Measurements from ENCODE around the gene CPVL.

GRCh38 chr7:29106669-29106988 is 39.7 kb downstream of the CPVL start:
- no peak for TF ChIP-seq CTCF (IDR thresholded peaks at IDR 0.05)
- TF ChIP-seq POLR2A (IDR thresholded peaks at IDR 0.05): no peak

Data from esophagus squamous epithelium (tissue), 4 donors.